SK-N-SH (cell line): ENCODE results near the gene S100A2. TPM values are rescaled to one million over a fixed set of nuclear protein-coding genes. Genes with fewer than 3 reads are reported as not detected.
A peak's percentile ranks its signal among the peaks of the same experiment; 100 is the strongest.

ENCODE experiments used
- CTCF ChIA-PET: fragments of 300-600, 350-600 bp; formaldehyde crosslinking; extraction: SDS; loops from one replicate; lab custom pipeline; 2021; lab: Yijun Ruan, JAX
- POLR2A ChIA-PET: fragments of 350-600 bp; sonication (Branson Sonifier 250); formaldehyde crosslinking; extraction: SDS; loops from one replicate; lab custom pipeline; 2020; ENCODE audit warnings: antibody characterized with exemption, inconsistent platforms; lab: Yijun Ruan, JAX
- DNase-seq: peaks from one replicate; pipeline ENCODE4 v3.0.0; 2012
- H2AFZ ChIP-seq: fragments of 200-600 bp; sonication (generic); 2 replicates; pipeline ENCODE4 v1.8.1; 2016; ENCODE audit warnings: antibody characterized with exemption, mild to moderate bottlenecking, low read depth
- H3F3A ChIP-seq: fragments of 200-600 bp; sonication (generic); replicated peaks from 2 replicates; pipeline ENCODE3; 2016; ENCODE audit warnings: antibody characterized with exemption, mild to moderate bottlenecking; ENCODE audit not compliant: insufficient read depth
- H3K27ac ChIP-seq, 2 experiments: fragments of 200-500 bp in 1 of 2; fragments of 200-600 bp in 1 of 2; sonication (Bioruptor generic) in 1 of 2; sonication (generic), shearing (Covaris generic) in 1 of 2; 2 replicates each; pipeline versions ENCODE4 v1.5.1 to v1.6.1; 2014 to 2016; ENCODE audit warnings: low read depth in 2 of 2, inconsistent platforms in 1 of 2, low read length in 1 of 2, mild to moderate bottlenecking in 1 of 2, mixed read lengths in 1 of 2
- H3K27me3 ChIP-seq: fragments of 200-600 bp; sonication (generic), shearing (Covaris generic); 2 replicates; pipeline ENCODE4 v1.6.1; 2016; ENCODE audit warnings: mixed run types; ENCODE audit not compliant: insufficient read depth
- H3K36me3 ChIP-seq, 2 experiments: fragments of 200-500 bp in 1 of 2; fragments of 200-600 bp in 1 of 2; sonication (Bioruptor generic) in 1 of 2; sonication (generic) in 1 of 2; replicated peaks in 1 of 2; 2 replicates each; pipeline versions ENCODE3 to v1.5.1; 2014 to 2016; ENCODE audit warnings: low read length in 1 of 2, mild to moderate bottlenecking in 1 of 2; ENCODE audit not compliant: insufficient read depth in 2 of 2, control insufficient read depth in 1 of 2
- H3K4me1 ChIP-seq, 2 experiments: fragments of 200-500 bp in 1 of 2; fragments of 200-600 bp in 1 of 2; sonication (Bioruptor generic) in 1 of 2; sonication (generic), shearing (Covaris generic) in 1 of 2; 2 replicates each; pipeline versions ENCODE4 v1.5.1 to v1.6.1; 2014 to 2016; ENCODE audit warnings: low read depth in 1 of 2, low read length in 1 of 2, mixed run types in 1 of 2; ENCODE audit not compliant: insufficient read depth in 2 of 2, control insufficient read depth in 1 of 2
- H3K4me2 ChIP-seq: fragments of 200-600 bp; sonication (generic), shearing (Covaris generic); 2 replicates; pipeline ENCODE4 v1.6.1; 2017; ENCODE audit warnings: mixed run types
- H3K4me3 ChIP-seq, 2 experiments: fragments of 200-500 bp in 1 of 2; fragments of 200-600 bp in 1 of 2; sonication (Bioruptor generic) in 1 of 2; sonication (generic), shearing (Covaris generic) in 1 of 2; 2 replicates each; pipeline versions ENCODE4 v1.5.1 to v1.8.1; 2014 to 2016; ENCODE audit warnings: low read depth in 2 of 2, inconsistent platforms in 1 of 2, low read length in 1 of 2, mild to moderate bottlenecking in 1 of 2, mixed read lengths in 1 of 2, moderate library complexity in 1 of 2
- H3K79me2 ChIP-seq: fragments of 200-600 bp; sonication (generic); 2 replicates; pipeline ENCODE4 v1.8.1; 2017; ENCODE audit warnings: mild to moderate bottlenecking; ENCODE audit not compliant: insufficient read depth
- H3K9ac ChIP-seq: fragments of 200-600 bp; sonication (generic); 2 replicates; pipeline ENCODE4 v1.6.1; 2017; ENCODE audit warnings: mixed run types
- H3K9me2 ChIP-seq: fragments of 200-600 bp; sonication (generic); 2 replicates; pipeline ENCODE4 v1.6.1; 2017; ENCODE audit warnings: mixed run types
- H3K9me3 ChIP-seq: fragments of 200-600 bp; sonication (generic); 2 replicates; pipeline ENCODE4 v1.6.1; 2017; ENCODE audit warnings: mixed run types, mild to moderate bottlenecking, moderate library complexity
- H4K20me1 ChIP-seq: fragments of 200-600 bp; sonication (generic); 2 replicates; pipeline ENCODE4 v1.6.1; 2017; ENCODE audit warnings: mild to moderate bottlenecking, mixed run types; ENCODE audit not compliant: insufficient read depth
- CHD2 ChIP-seq: fragments of 150-350 bp; IDR thresholded peaks from 2 replicates; pipeline ENCODE4 v1.6.1; 2018; ENCODE audit warnings: low read length; ENCODE audit not compliant: partially characterized antibody
- ELF1 ChIP-seq: IDR thresholded peaks from 2 replicates; pipeline ENCODE4 v1.4.0; 2012
- EZH2phosphoT487 ChIP-seq: fragments of 200-600 bp; sonication (generic); IDR thresholded peaks from 2 replicates; pipeline ENCODE4 v1.6.1; 2017; ENCODE audit warnings: low read depth, mixed run types, mild to moderate bottlenecking, antibody characterized with exemption, moderate library complexity, borderline replicate concordance
- FOXJ3 ChIP-seq: sonication (generic); formaldehyde crosslinking; IDR thresholded peaks from 2 replicates; pipeline ENCODE4 v1.5.1; 2020; ENCODE audit warnings: mild to moderate bottlenecking, missing genetic modification reagents
- NFIC ChIP-seq: IDR thresholded peaks from 2 replicates; pipeline ENCODE4 v1.4.0; 2012; ENCODE audit warnings: borderline replicate concordance
- NRF1 ChIP-seq: IDR thresholded peaks from 2 replicates; pipeline ENCODE4 v1.6.1; 2012; ENCODE audit warnings: low read depth, mild to moderate bottlenecking, low read length
- POLR2AphosphoS5 ChIP-seq: IDR thresholded peaks from 2 replicates; pipeline ENCODE4 v1.6.1; 2012; ENCODE audit warnings: low read depth, low read length
- RAD21 ChIP-seq: IDR thresholded peaks from 2 replicates; pipeline ENCODE4 v1.6.1; 2012; ENCODE audit warnings: mild to moderate bottlenecking, low read length
- RCOR1 ChIP-seq: fragments of 150-350 bp; IDR thresholded peaks from 2 replicates; pipeline ENCODE4 v1.6.1; 2017; ENCODE audit warnings: antibody characterized with exemption, low read length
- RXRA ChIP-seq: IDR thresholded peaks from 2 replicates; pipeline ENCODE4 v1.4.0; 2012; ENCODE audit warnings: low read depth, mild to moderate bottlenecking, borderline replicate concordance
- SIN3A ChIP-seq: IDR thresholded peaks from 2 replicates; pipeline ENCODE4 v1.6.1; 2012; ENCODE audit warnings: low read depth, mild to moderate bottlenecking, low read length, moderate library complexity, borderline replicate concordance
- TAF1 ChIP-seq: IDR thresholded peaks from 2 replicates; pipeline ENCODE4 v1.6.1; 2012; ENCODE audit warnings: low read depth, mild to moderate bottlenecking, low read length, moderate library complexity, borderline replicate concordance
- TEAD4 ChIP-seq: IDR thresholded peaks from 2 replicates; pipeline ENCODE4 v1.4.0; 2012; ENCODE audit warnings: mild to moderate bottlenecking, borderline replicate concordance; ENCODE audit not compliant: insufficient read depth
- YY1 ChIP-seq: IDR thresholded peaks from 2 replicates; pipeline ENCODE4 v1.4.0; 2012; ENCODE audit warnings: low read depth, mild to moderate bottlenecking
- WGBS: methylation state at CpG from one replicate; pipeline ENCODE4 v1.1.6; 2017; ENCODE audit warnings: low lambda C conversion rate; 5-methylcytosine and 5-hydroxymethylcytosine counted together
- polyA plus RNA-seq, 3 experiments: library from polyadenylated mRNA; depleted of rRNA; stranded (reverse); fragments of >200 nt; gene quantifications; 2 replicates each; pipeline ENCODE4 v1.2.3, GENCODE V29; 2012
- TF ChIP-seq, protein P1 (sequence below): IDR thresholded peaks from 2 replicates; pipeline ENCODE4 v1.4.0; 2012; ENCODE audit warnings: low read depth, borderline replicate concordance
- TF ChIP-seq, protein P2 (sequence below): fragments of 150-350 bp; IDR thresholded peaks from 2 replicates; pipeline ENCODE4 v1.6.1; 2016; ENCODE audit warnings: mild to moderate bottlenecking, low read depth, low read length
- TF ChIP-seq, protein P3 (sequence below): IDR thresholded peaks from 2 replicates; pipeline ENCODE4; 2012
- TF ChIP-seq, protein P4 (sequence below): IDR thresholded peaks from 2 replicates; pipeline ENCODE4 v1.6.1; 2012; ENCODE audit warnings: mild to moderate bottlenecking, low read depth, low read length, moderate library complexity
- TF ChIP-seq, protein P5 (sequence below): IDR thresholded peaks from 2 replicates; pipeline ENCODE4 v1.4.0; 2012; ENCODE audit warnings: low read depth, borderline replicate concordance

S100A2 gene
- polyA plus RNA-seq, 1 of the 3 experiments (the other 2 are of a cell fraction) = 31.4 TPM

DNA sequence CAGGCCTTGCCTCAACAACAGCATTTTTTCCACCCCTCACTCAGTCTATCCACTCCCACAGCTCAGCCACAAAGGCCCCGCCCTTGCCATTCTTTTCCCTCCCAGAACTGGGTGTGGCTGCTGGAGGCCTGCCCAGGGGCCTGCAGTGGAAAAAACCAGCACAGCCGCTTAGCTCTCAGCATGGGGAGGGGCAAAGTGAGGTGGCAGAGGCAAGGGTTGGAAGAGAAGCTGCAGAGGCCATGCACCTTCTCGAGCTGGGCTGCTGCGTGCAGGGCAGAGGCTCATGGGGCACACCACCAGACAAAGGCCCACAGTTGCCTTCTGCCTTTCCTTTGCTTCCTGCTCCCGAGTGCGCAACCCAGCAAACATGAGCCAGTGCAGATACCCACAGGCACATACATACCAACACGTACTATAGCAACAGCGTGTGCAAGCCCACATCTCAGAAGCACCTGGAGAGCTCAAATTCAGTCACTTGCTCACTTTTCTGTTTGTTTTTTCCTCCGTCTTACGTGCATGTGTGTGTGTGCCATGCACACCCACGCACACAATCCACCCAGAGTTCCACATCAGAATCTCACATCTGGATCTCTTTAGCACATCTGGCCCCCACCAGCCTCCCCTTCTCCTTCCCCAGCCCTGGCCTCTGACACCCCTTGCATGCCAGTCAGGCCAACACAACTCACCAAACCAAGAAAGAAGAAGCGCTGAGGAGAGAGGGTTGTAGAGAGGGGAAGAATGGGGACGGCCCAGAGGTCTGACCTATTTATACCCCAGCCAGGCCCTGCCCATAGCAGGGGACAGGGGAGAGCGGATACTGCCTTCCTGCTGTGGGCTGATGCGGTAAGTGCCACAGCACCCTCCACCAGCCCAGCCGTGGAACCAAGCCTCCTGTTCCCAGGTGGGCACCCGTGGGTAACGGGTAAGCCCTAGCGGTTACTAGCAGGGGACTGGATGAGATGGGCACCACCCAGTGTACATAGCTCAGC is 20.3 kb downstream of the S100A2 start, which contains the start of gene S100A4 (continued):
- TF ChIP-seq, protein P1, sequence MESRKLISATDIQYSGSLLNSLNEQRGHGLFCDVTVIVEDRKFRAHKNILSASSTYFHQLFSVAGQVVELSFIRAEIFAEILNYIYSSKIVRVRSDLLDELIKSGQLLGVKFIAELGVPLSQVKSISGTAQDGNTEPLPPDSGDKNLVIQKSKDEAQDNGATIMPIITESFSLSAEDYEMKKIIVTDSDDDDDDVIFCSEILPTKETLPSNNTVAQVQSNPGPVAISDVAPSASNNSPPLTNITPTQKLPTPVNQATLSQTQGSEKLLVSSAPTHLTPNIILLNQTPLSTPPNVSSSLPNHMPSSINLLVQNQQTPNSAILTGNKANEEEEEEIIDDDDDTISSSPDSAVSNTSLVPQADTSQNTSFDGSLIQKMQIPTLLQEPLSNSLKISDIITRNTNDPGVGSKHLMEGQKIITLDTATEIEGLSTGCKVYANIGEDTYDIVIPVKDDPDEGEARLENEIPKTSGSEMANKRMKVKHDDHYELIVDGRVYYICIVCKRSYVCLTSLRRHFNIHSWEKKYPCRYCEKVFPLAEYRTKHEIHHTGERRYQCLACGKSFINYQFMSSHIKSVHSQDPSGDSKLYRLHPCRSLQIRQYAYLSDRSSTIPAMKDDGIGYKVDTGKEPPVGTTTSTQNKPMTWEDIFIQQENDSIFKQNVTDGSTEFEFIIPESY = no peak
- TF ChIP-seq EZH2phosphoT487 (no peak), YY1 (no peak), TEAD4 (no peak), RXRA (no peak), CHD2 (peak; percentile 15), TAF1 (no peak), ELF1 (no peak), POLR2AphosphoS5 (no peak), SIN3A (0 out of 2 replicates have a peak, but pooled peaks have one; percentile 38)
- TF ChIP-seq, protein P2, sequence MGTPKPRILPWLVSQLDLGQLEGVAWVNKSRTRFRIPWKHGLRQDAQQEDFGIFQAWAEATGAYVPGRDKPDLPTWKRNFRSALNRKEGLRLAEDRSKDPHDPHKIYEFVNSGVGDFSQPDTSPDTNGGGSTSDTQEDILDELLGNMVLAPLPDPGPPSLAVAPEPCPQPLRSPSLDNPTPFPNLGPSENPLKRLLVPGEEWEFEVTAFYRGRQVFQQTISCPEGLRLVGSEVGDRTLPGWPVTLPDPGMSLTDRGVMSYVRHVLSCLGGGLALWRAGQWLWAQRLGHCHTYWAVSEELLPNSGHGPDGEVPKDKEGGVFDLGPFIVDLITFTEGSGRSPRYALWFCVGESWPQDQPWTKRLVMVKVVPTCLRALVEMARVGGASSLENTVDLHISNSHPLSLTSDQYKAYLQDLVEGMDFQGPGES = no peak
- TF ChIP-seq, all 33 proteins: peak for 8

DNA sequence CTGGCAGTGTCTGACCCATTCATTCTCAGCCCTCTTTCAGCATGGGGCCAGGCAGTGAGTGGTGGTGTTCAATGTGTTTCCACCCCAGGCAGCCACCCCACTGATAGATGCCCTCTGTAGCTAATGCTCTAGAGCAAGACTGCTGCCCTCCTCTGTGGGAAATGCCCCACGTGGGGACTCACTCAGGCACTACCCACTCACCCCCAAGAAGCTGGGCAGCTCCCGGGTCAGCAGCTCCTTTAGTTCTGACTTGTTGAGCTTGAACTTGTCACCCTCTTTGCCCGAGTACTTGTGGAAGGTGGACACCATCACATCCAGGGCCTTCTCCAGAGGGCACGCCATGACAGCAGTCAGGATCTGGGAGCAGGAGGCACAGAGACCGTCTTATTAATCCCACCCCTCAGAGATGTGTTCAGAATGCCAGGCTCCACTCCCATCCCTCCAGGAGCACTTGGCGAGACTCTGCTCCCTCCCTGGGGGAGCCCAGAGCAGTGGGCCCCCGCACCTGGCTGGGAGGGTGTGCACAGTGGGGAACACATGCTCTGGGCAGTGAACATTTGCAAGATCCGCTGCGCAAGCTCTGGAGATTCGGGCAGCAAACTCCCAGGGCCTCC is 21.1 kb downstream of the S100A2 start:
- POLR2A ChIA-PET = interaction anchor here (1.8 kb wide), 1 partner anchor 9 kb away, joined by 12 read pairs; the partner anchor contains the start of gene S100A6
- CTCF ChIA-PET = interaction anchor here (0.8 to 11.8 kb wide), 5 partner anchors 8 to 49 kb away, joined by 3 to 62 read pairs (median 4); partner anchors contain the start of gene S100A6
- Histone ChIP-seq H3K9me2 (no peaks in the 10 kb centered on the region), H3K9me3 (no peaks in the 10 kb centered on the region), H3K9ac (peak overlapping the region; percentile 38; the same call in 1 of the 2 replicates), H3K36me3 (no peaks in the 10 kb centered on the region), H3K4me1 (peaks cover 53 to 62% of the 10 kb centered on the region in 2 experiments; a peak in 3 of 4 replicates), H2AFZ (peak overlapping the region; percentile 60), H3K27me3 (no peaks in the 10 kb centered on the region), H4K20me1 (no peaks in the 10 kb centered on the region), H3K79me2 (no peaks in the 10 kb centered on the region), H3F3A (peaks cover 7% of the 10 kb centered on the region), H3K4me2 (peak overlapping the region; percentile 67), H3K4me3 (no peak overlapping the region), H3K27ac (peak overlapping the region; percentile 72 to 76)
- peak; percentile 13 for DNase-seq
- WGBS = 76% methylated on average over 9 of the region's 10 CpGs
- no peak for TF ChIP-seq RCOR1
- TF ChIP-seq FOXJ3 (CRISPR knock-in tag) = no peak
- no peak for TF ChIP-seq NFIC
- TF ChIP-seq, protein P3, sequence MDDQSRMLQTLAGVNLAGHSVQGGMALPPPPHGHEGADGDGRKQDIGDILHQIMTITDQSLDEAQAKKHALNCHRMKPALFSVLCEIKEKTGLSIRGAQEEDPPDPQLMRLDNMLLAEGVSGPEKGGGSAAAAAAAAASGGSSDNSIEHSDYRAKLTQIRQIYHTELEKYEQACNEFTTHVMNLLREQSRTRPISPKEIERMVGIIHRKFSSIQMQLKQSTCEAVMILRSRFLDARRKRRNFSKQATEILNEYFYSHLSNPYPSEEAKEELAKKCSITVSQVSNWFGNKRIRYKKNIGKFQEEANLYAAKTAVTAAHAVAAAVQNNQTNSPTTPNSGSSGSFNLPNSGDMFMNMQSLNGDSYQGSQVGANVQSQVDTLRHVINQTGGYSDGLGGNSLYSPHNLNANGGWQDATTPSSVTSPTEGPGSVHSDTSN = no peak
- TF ChIP-seq, protein P4, sequence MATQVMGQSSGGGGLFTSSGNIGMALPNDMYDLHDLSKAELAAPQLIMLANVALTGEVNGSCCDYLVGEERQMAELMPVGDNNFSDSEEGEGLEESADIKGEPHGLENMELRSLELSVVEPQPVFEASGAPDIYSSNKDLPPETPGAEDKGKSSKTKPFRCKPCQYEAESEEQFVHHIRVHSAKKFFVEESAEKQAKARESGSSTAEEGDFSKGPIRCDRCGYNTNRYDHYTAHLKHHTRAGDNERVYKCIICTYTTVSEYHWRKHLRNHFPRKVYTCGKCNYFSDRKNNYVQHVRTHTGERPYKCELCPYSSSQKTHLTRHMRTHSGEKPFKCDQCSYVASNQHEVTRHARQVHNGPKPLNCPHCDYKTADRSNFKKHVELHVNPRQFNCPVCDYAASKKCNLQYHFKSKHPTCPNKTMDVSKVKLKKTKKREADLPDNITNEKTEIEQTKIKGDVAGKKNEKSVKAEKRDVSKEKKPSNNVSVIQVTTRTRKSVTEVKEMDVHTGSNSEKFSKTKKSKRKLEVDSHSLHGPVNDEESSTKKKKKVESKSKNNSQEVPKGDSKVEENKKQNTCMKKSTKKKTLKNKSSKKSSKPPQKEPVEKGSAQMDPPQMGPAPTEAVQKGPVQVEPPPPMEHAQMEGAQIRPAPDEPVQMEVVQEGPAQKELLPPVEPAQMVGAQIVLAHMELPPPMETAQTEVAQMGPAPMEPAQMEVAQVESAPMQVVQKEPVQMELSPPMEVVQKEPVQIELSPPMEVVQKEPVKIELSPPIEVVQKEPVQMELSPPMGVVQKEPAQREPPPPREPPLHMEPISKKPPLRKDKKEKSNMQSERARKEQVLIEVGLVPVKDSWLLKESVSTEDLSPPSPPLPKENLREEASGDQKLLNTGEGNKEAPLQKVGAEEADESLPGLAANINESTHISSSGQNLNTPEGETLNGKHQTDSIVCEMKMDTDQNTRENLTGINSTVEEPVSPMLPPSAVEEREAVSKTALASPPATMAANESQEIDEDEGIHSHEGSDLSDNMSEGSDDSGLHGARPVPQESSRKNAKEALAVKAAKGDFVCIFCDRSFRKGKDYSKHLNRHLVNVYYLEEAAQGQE = no peak
- no peak for TF ChIP-seq RAD21
- TF ChIP-seq, protein P5, sequence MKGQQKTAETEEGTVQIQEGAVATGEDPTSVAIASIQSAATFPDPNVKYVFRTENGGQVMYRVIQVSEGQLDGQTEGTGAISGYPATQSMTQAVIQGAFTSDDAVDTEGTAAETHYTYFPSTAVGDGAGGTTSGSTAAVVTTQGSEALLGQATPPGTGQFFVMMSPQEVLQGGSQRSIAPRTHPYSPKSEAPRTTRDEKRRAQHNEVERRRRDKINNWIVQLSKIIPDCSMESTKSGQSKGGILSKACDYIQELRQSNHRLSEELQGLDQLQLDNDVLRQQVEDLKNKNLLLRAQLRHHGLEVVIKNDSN = no peak
- TF ChIP-seq NRF1 = no peak
- no peak for TF ChIP-seq ELF1
